ENCODE results near the gene KIF26A.

KIF26A gene

DNA sequence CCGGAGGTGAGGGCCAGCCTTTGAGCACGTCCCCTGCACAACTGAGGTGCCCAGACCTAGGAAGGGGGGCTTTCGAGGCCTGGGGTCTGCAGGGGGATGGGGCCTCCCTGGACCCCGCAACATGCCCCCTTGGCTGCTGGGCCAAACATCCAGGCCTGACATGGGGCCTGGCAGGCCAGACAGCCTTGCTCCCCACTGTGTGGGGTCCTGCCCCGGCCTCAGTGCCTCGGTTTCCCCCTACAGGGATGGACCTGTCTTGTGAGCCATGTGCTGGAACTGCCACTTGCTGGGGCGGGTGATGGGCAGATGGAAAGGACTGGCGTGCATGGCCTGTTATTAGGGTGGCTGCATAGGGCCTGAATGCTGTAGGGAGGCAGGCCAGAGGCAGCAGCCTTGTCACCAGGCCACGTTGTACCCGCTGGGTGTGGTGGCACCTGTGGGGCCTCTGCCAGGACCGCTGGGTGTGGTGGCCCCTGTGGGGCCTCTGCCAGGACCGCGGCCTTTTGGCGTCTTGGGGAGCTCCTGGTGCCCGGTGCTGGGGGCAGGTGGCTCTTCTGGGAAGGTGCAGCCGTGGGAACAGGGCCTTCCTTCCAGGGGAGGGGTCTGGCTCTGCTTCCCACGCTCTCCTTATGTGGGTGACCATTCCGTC lies 32.4 kb upstream of the KIF26A start:
- Histone ChIP-seq H4K20me1 (ENCODE audit: insufficient read depth, low read length) (no peaks in the 10 kb centered on the region), H2AFZ (ENCODE audit: low read length) (no peak overlapping the region), H3F3A (ENCODE audit: insufficient read depth, low read length) (no peaks in the 10 kb centered on the region), H3K36me3 (replicated peaks; ENCODE audit: insufficient read depth, low read length) (no peaks in the 10 kb centered on the region), H3K9me2 (replicated peaks; ENCODE audit: insufficient read depth, low read length) (no peaks in the 10 kb centered on the region), H3K4me2 (ENCODE audit: low read depth, low read length) (no peak overlapping the region), H3K27me3 (replicated peaks; ENCODE audit: insufficient read depth, low read length) (peaks cover 7% of the 10 kb centered on the region; the same call in 1 of the 2 replicates), H3K79me2 (ENCODE audit: low read length) (no peaks in the 10 kb centered on the region), H3K27ac (ENCODE audit: low read length) (no peak overlapping the region), H3K4me1 (ENCODE audit: low read length) (no peaks in the 10 kb centered on the region), H3K4me3 (ENCODE audit: low read length) (no peak overlapping the region), H3K9me3 (replicated peaks; ENCODE audit: insufficient read depth, low read length) (no peaks in the 10 kb centered on the region), H3K9ac (ENCODE audit: low read length) (no peak overlapping the region)
- TF ChIP-seq EZH2 (optimal IDR thresholded peaks at IDR 0.05; ENCODE audit: low read depth, low read length): no peak
- no peak for TF ChIP-seq EZH2phosphoT487 (IDR thresholded peaks at IDR 0.05; ENCODE audit: low read length)
- no peak for TF ChIP-seq CTCF (IDR thresholded peaks at IDR 0.05; ENCODE audit: low read length)
- no peak for DNase-seq

DNA sequence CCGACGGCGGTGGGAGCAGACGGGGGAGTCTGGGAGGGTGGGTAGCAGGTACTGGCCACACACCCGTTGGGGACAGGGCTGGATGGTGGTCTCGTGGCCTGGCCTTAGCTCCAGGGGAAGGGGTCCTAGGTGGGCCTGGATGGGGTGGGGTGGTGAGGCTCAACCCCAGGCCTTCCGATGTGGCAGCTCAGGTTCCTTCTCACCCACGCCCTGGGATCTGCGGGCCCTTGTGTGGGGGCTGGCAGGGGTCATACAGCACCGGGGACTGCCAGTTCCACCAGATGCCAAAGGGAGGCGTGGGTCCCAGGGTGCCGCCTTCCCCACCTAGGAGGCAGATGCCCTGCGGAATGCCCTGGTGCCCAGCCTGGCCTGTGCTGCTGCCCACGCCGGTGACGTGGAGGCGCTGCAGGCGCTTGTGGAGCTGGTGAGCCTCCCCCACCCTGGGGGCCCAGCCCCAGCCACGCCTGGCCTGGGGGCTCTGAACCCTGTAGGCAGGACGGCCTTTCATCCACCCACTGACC lies 31.9 kb upstream of the KIF26A start:
- TF ChIP-seq EZH2phosphoT487 (IDR thresholded peaks at IDR 0.05; ENCODE audit: low read length): no peak
- TF ChIP-seq EZH2 (optimal IDR thresholded peaks at IDR 0.05; ENCODE audit: low read depth, low read length): no peak
- TF ChIP-seq CTCF (IDR thresholded peaks at IDR 0.05; ENCODE audit: low read length): no peak
- no peak overlapping the region for H3K9ac ChIP-seq (ENCODE audit: low read length)

DNA sequence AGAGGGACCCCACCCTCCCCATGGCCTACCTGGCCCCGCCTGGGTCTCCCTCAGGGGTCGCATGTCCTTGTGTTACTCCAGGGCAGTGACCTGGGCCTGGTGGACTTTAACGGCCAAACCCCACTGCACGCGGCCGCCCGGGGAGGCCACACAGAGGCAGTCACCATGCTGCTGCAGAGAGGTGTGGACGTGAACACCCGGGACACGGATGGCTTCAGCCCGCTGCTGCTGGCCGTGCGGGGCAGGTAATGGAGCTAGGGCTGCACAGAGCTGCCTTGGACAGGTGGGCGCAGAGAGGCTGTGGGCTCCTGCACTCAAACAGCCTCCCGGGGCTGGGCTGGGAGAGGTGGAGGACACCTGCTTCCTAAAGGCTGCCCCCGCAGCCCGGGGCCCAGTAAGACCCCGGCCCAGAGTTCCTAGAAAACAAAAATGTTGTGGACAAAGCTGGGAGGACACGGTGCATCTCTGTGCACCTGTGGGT lies 31.2 kb upstream of the KIF26A start:
- no peak for TF ChIP-seq CTCF (IDR thresholded peaks at IDR 0.05; ENCODE audit: low read length)
- TF ChIP-seq EZH2 (optimal IDR thresholded peaks at IDR 0.05; ENCODE audit: low read depth, low read length): no peak
- TF ChIP-seq EZH2phosphoT487 (IDR thresholded peaks at IDR 0.05; ENCODE audit: low read length): no peak
- DNase-seq: no peak

More for the DNA sequence above, 31.9 kb upstream of the KIF26A start:
- H2AFZ ChIP-seq (ENCODE audit: low read length): no peak overlapping the region
- H3K36me3 ChIP-seq (replicated peaks; ENCODE audit: insufficient read depth, low read length): no peaks in the 10 kb centered on the region
- H3K27ac ChIP-seq (ENCODE audit: low read length): no peak overlapping the region
- H3K9me2 ChIP-seq (replicated peaks; ENCODE audit: insufficient read depth, low read length): no peaks in the 10 kb centered on the region
- no peaks in the 10 kb centered on the region for H3K79me2 ChIP-seq (ENCODE audit: low read length)
- H3K4me3 ChIP-seq (ENCODE audit: low read length): no peak overlapping the region
- H3K4me1 ChIP-seq (ENCODE audit: low read length): no peaks in the 10 kb centered on the region
- no peak overlapping the region for H3K4me2 ChIP-seq (ENCODE audit: low read depth, low read length)
- H4K20me1 ChIP-seq (ENCODE audit: insufficient read depth, low read length): no peaks in the 10 kb centered on the region
- no peak for DNase-seq
- H3K9me3 ChIP-seq (replicated peaks; ENCODE audit: insufficient read depth, low read length): no peaks in the 10 kb centered on the region
- H3F3A ChIP-seq (ENCODE audit: insufficient read depth, low read length): no peaks in the 10 kb centered on the region
- peaks cover 7% of the 10 kb centered on the region; the same call in 1 of the 2 replicates for H3K27me3 ChIP-seq (replicated peaks; ENCODE audit: insufficient read depth, low read length)

More for the DNA sequence above, 31.2 kb upstream of the KIF26A start:
- Histone ChIP-seq H3K27me3 (replicated peaks; ENCODE audit: insufficient read depth, low read length) (peaks cover 7% of the 10 kb centered on the region; the same call in 1 of the 2 replicates), H4K20me1 (ENCODE audit: insufficient read depth, low read length) (no peaks in the 10 kb centered on the region), H3K9me3 (replicated peaks; ENCODE audit: insufficient read depth, low read length) (no peaks in the 10 kb centered on the region), H3K9me2 (replicated peaks; ENCODE audit: insufficient read depth, low read length) (no peaks in the 10 kb centered on the region), H2AFZ (ENCODE audit: low read length) (no peak overlapping the region), H3K79me2 (ENCODE audit: low read length) (no peaks in the 10 kb centered on the region), H3F3A (ENCODE audit: insufficient read depth, low read length) (no peaks in the 10 kb centered on the region), H3K36me3 (replicated peaks; ENCODE audit: insufficient read depth, low read length) (no peaks in the 10 kb centered on the region), H3K9ac (ENCODE audit: low read length) (no peak overlapping the region), H3K4me2 (ENCODE audit: low read depth, low read length) (no peak overlapping the region), H3K4me3 (ENCODE audit: low read length) (no peak overlapping the region), H3K27ac (ENCODE audit: low read length) (no peak overlapping the region), H3K4me1 (ENCODE audit: low read length) (no peaks in the 10 kb centered on the region)
